ELF-1 (cell line): ENCODE results near the gene ARHGEF26.
"Not testable (repeated sequence)": the region's sequence is repeated elsewhere in the genome, so short reads cannot be mapped to it uniquely, and the experiment has no call there.

Experiments used
- DNase-seq: peaks from one replicate; pipeline ENCODE4 v3.0.0-alpha.2; 2016; ENCODE audit warnings: low read depth, low spot score

ARHGEF26 gene, protein sequence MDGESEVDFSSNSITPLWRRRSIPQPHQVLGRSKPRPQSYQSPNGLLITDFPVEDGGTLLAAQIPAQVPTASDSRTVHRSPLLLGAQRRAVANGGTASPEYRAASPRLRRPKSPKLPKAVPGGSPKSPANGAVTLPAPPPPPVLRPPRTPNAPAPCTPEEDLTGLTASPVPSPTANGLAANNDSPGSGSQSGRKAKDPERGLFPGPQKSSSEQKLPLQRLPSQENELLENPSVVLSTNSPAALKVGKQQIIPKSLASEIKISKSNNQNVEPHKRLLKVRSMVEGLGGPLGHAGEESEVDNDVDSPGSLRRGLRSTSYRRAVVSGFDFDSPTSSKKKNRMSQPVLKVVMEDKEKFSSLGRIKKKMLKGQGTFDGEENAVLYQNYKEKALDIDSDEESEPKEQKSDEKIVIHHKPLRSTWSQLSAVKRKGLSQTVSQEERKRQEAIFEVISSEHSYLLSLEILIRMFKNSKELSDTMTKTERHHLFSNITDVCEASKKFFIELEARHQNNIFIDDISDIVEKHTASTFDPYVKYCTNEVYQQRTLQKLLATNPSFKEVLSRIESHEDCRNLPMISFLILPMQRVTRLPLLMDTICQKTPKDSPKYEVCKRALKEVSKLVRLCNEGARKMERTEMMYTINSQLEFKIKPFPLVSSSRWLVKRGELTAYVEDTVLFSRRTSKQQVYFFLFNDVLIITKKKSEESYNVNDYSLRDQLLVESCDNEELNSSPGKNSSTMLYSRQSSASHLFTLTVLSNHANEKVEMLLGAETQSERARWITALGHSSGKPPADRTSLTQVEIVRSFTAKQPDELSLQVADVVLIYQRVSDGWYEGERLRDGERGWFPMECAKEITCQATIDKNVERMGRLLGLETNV

DNA sequence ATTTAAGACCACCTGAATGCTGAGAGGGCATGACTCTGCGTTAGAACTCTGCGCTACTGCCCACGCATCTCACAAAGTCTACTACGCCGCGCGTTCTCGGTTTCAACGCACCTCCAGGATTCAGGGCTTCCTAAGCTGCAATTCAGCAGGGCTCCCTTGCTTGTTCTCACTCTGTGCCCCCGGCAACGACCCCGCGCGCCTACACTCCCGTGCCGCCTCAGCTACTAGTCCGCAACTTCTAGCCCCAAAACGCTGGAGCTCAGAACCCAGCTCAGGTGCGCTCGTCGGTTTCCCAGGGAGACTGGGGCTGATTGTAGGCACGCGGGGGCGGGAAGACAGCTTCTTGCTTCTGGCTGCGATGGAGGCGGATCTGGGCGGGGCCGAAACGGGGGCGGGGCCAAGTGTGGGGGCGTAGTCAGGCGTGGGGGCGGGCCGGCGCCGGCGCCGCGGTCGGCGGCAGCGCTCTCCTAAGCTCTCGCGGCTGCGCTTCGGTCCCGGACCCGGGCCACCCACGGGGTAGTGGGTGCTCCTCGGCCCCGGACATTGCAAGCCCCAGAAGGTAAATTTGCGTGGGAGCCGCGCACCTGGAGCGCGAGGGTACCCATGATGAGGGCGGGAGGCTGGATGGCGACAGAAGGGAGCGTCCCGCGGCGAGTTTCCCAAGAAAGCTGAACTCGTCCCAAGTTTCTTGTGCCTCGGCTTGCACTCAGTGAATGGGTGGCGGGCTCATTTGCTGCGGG lies at the start of gene ARHGEF26:
TSS of gene ARHGEF26 (plus strand) at position 430 of the 740 bp plus-strand sequence. CDS start 603 bp downstream, outside the sequence.
- peak; percentile 84 for DNase-seq

DNA sequence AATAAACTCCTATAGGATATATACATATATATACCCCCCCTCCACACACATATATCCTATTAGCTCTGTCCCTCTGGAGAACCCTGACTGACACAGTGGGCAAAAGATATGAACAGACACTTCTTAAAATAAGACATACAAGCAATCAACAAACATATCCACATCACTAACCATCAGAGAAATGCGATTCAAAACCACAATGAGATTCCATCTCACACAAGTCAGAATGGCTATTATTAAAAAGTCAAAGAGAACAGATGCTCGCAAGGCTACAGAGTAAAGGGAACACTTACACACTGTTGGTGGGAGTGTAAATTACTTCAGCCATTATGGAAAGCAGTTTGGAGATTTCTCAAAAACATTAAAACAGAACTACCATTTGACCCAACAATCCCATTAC lies 46.2 kb upstream of the ARHGEF26 start:
- DNase-seq, result no peak

DNA sequence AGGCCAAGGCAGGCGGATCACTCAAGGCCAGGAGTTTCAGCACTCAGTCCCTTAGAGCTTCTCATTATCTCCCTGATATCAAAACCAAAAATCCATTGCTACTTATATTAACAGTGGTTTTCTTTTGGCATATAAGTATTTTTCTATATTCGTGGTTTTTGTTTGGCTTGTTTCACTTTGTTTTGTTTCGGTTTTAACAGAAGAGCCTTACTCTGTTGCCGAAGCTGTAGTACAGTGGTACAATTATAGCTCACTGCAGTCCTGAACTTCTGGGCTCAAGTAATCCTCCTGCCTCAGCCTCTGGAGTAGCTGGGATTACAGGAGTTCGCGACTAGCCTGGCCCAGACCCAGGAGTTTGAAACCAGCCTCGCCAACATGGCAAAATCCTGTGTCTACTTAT lies 42.5 kb upstream of the ARHGEF26 start:
- DNase-seq, result no peak

DNA sequence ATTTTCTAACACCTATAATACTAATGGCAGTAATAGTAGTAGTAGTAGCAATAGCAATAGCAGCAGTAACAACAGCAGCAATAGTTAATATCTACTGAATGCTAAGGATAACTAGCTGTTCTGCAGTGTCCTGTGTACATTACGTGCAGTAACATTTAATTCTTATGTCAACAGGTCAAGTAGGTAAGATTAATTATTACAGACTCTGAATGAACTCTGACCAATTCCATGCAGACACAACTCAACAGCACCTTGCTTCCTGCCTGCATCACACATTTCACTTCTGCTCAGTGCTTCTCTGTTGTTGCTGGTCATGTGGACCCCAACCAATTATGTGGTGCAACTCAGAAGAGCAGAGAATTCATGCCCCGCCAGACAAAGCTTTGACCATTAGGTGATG lies 39.9 kb upstream of the ARHGEF26 start:
- no peak for DNase-seq

DNA sequence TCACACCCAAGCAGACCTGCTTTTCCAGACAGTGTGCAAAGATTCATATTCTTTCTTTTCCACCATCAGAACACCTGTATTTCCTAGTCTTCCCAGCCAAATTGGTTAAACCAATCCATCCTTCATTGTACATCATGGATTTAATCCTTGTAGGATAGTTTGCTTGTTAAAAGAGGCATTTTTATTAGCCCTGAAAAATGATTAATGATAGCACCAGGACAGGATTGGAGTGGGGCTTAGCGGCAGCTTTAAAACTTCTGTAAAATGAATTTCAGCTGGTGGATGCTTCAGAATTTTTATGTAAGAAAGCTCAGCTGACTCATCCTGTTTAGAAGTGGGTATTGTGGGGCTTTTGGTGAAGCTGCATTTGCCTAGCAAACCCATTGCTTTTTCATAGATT lies 36.1 kb upstream of the ARHGEF26 start:
- no peak for DNase-seq

DNA sequence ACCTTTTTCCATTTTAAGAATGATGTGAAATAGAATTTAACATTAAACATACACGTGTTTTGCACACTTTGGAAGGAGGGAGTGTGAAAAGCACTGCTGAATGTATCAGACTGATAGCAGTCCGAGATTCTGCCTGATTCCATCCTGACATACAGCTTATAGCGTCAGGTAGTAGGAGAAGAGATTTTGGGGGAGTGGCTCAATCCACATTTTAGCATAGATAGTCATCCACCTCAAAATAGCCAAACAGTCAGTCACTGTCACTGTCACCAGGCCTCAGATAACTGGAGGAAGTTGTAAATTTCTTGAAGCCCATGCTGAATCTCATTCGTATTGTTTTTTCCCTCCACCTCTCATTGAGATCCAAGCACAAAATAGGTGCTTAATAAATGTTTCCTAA lies 35.4 kb upstream of the ARHGEF26 start:
- no peak for DNase-seq

DNA sequence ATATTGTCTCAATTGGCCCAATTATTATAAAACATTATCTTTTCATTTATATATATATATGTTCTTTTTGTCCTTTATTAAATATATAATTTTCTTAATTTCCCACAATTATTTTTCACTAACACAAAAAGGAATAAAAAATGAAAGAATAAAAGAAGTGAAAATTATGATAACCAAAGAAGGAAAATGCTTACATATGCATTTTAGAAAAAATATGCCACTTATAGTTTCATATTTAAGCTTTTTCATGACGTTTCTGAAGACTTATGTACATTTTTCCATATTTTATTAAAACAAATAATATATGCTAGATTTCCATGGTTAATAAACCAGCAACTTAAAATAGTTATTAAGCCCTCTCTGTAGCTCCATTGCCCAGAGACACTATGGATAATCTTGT lies 34.9 kb upstream of the ARHGEF26 start:
- no peak for DNase-seq

DNA sequence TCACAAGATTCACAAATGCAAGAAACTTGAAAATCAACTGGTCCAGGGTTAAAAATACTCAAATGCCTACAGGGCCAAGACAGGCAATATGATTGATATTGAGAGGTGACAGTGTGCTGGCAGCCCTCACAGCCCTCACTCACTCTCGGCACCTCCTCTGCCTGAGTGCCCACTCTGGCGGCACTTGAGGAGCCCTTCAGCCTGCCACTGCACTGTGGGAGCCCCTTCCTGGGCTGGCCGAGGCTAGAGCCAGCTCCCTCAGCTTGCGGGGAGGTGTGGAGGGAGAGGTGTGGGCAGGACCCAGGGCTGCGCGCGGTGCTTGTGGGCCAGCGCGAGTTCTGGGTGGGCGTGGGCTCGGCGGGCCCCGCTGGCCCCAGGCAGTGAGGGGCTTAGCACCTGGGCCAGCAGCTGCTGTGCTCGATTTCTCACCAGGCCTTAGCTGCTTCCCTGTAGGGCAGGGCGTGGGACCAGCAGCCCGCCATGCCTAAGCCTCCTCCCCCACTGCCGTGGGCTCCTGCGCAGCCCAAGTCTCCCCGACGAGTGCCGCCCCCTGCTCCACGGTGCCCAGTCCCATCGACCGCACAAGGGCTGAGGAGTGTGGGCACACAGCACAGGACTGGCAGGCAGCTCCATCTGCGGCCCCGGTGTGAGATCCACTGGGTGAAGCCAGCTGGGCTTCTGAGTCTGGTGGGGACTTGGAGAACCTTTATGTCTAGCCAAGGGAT lies 33.3 kb upstream of the ARHGEF26 start:
- not testable (repeated sequence) for DNase-seq

DNA sequence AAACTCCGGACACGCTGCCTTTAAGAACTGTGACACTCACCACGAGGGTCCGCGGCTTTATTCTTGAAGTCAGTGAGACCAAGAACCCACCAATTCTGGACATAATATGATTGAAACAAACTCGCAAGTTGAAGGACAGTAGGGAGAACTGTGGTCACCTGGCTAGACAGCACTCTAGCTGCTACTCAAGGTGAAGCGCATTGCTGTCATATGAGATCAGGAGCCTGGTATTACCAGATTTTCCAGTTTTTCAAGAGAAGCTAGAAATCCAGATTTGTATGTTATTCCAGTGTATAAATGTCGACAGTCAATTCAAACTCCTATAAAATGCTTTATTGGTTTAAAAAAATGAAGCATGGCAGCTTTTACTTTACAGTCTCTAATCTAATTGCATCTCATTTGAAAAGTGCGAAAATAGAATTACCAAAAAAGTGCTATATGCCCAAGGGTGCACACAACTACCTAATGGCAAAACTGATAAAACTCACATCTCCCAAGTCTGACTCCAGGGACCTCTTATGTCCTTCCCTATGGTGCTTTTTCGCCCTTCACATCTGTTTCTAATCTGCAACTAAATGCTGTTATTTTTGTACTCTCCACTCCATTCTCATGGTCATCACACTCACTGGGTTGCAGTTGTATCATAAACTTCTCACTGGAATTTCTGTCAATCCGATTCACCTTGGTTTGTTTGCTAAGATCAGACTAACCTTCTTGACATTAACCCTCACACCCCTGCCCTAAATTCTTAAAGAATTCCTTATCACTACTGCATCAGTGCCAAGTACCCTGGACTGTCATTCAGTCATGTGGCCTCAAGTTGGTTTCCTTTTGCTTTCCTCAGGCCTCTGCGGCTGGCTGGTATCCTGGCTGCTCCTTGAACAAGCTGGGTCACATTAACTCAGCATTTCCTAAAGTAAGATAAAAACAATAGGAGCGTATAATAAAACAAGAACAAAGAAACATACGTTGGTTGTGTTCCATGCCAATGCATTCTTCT lies 31.5 kb upstream of the ARHGEF26 start:
- DNase-seq, result no peak

DNA sequence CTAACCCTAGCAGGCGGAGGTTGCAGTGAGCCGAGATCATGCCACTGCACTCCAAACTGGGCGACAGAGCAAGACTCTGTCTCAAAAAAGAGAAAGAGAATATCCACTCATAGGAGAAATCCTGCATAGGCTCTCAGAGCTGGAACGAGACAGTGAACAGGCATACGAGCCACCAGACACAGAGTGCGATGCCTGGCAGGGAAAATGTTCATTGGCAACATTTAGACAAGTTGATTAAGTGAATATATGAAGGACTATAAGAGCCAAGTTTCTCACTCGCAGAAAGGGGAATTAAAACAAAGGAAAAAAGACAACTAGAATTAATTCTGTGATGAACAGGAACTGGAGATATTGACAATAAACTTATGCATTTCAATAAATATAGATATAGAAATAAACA lies 27.1 kb upstream of the ARHGEF26 start:
- no peak for DNase-seq

DNA sequence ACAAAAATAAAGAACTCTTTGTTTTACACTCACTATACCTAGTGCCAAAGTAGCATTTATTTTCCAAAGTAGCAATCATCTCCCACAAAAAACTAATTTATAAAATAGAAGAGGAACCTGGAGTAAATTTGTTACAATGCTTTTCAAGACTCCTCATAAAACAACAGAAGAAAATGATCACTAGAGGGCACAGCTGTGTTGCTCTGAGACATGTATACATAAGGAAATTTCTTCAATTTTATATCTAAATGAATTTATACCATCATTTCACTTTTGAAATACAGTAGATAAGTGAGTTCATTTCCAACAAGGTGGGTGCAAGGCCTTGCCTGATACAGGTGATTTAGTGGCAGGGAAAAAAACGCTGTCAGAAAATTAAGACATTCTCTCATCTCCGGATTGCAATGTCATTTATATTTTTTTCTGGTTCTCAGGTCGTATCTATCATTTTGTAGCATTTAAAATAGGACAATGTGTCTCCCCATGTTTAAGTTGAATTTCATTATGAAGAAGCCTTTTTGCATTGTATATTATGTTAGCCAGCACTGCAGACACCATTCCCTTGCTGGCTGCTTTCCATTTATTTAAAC lies 25.3 kb upstream of the ARHGEF26 start:
- DNase-seq, result no peak

DNA sequence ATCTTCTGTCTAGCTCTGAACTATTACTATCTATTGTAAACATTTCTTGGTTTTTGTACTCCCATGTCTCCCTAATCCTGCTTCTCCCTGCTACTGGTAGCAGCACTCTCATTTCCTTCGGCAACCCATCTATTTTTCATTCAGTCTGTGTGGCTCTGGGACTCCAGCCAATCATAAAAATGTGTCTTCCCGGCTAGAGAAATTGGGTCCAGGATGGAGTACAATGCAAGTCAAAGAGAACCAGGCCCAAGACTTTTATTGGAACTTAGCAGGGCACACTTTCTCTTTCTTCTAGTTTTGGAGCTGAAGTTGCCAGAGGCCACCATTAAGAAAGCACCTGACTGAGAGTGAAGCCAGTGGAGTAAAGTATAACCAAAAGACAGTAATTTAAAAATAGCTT lies 22.8 kb upstream of the ARHGEF26 start:
- DNase-seq, result no peak

DNA sequence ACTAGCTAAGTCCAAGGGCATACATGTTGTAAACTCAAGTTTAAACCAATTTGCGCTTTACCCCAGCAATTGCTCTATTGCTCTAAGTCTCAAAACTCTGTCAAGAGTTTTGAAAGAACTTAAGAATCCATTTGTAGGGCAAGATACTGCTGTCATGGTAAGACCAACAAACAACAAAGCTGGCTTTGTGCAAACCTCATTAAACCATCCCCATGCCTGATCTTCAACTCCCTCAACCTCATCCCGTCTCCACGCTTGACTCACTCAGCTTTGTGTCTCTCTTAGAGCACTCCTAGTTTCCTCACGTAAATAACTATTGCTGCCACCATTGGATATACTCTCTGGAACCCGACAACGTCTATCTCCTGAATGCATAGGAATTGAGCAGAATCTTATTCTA lies 20.6 kb upstream of the ARHGEF26 start:
- no peak for DNase-seq

DNA sequence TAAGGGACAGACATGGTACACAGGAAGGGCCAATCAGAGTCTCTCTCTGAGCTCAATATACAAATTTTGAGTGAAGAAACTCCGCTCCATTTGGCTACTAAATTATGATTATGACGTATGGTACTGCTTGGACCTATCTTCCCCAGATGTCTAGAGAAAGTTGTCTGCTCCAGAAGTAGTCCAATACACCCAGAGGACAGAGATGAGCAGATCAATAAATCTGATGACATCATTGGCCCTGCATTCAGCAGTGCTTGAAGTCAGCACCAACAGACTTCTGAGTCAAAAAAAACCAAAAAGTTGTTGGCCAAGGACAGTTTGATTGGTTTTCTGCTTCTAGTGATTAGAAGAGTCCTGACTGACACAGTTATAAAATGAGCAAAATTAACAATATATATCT lies 19.9 kb upstream of the ARHGEF26 start:
- DNase-seq, result no peak

DNA sequence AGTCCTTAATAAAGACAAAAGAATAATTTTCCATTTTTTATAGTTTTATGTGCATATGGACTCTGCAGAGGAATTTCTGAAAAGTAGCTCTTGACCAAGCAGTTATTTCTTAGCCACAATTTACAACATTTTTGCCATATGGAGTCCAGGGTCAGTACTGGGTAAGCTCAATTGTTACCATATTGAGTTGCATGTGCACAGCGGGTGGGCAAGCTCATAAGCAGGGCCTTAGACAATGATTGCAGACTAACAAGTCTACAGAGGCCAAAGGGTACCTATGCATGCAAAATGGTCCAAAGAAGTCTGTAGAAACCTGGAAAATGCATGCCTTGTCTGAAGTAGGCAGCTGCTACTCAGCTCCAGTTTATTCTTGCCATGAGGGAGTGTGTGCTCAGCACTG lies 19.0 kb upstream of the ARHGEF26 start:
- DNase-seq, result no peak

DNA sequence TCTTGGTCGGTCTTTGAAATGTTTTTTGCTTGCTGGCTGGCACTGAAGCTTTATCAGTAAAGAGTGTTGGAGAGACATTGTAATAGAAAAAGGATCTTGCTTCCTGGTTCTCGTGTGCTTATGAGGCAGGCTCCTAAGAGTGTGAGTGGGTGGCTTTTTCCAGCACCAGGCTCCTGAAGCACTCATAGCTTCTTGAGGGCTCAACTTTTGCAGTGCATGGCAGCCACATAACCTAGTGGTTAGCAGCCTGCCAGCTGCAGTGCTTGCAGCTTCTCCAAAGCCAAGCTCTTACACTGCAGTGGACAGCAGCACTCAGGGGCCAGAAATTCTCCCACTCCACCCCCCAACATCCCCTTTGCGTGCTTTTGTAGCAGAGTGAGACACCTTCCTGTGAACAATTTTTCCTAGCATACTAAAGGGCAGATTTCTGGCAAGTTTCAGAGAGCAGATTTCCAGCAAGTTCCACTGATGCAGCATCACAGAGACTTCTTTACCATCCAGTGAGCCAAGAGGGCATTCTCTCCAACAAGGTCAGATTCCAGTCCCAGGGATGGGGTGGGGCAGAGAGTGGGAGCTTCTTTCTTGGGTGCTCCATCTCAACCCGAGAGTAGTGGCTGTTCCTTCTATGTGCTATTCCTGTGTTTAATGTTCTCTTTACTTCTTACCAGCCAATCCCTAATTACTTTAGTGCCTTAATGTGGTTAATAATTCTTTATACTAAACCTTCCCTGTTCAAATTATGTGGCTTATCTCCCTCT lies 15.8 kb upstream of the ARHGEF26 start:
- no peak for DNase-seq

DNA sequence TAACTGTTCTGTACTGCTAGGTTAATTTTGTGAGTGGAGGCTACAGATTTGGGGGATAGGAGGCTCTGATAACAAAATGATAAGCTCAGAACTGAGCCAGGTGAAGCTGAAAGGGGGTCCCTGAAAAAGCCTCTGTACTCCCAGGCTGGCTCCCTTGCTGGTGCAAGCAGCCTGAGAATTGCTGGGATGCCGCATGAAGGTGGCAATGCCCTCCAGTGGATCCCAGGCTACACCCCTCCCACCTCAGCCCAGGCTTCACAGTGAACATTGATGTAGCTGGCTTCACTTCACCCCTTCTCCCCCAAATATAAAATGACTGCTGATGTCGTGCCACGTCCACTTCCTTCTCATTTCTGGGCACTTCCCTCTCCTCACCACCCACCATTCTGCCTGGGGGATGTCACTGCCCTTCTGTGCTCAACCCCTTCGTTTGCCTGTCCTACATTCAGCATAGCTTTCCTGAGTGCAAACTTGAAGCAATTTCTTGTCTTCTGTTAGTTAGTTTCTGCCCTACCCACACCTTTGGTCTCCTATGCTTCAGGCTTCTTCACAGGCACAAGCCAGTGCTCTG lies 9.7 kb upstream of the ARHGEF26 start:
- no peak for DNase-seq

DNA sequence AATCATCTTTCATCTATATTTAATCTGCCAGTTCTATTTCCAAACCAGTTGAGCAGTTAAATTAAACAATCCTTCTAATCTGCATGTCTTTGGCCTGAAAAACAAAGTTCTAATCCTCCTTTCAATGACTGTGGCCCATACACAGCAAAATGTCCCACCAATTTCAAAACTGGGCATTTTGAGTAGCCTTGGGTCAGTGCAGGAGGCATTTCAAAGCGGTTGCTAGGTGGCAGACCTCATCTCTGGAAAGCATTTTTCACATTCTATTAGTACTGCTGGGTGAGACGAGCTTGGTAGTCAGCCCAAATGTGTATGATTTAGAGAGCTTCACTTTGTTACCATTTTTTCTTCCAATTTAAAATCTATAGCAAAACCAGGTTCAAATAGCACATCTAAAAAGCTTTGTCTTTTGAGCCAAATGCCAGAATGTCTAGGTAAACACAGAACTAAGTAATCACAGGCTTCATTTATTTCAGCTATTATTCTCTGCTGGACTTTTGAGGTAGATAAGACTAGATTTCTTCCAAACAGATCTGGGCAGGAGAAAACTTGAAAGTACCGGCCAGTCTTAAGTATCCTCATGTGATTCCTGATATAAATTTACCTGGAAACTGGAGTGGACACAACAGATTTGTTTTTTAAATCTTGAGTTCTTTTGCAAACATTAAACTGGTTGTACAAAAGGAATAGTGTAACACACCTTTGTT lies 8.9 kb upstream of the ARHGEF26 start:
- no peak for DNase-seq
